T-helper 9 cell (primary cell): ENCODE data around the gene EHF.
A peak's percentile ranks its signal among the peaks of the same experiment; 100 is the strongest.

Experiments used
- DNase-seq: peaks from one replicate; pipeline ENCODE4 v3.0.0-alpha.2; 2020

Gene EHF

DNA sequence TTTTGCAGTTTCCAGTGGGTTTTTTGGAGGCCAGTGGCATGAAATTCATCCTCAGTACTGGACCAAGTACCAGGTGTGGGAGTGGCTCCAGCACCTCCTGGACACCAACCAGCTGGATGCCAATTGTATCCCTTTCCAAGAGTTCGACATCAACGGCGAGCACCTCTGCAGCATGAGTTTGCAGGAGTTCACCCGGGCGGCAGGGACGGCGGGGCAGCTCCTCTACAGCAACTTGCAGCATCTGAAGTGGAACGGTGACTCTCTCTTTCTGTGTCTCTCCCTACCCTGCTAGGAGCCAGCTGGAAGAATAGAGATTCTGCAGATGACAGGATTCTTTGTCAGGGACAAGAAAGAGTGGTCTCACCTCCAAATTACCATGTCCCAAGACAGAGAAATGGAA is 25.5 kb downstream of the EHF start:
- DNase-seq = no peak

DNA sequence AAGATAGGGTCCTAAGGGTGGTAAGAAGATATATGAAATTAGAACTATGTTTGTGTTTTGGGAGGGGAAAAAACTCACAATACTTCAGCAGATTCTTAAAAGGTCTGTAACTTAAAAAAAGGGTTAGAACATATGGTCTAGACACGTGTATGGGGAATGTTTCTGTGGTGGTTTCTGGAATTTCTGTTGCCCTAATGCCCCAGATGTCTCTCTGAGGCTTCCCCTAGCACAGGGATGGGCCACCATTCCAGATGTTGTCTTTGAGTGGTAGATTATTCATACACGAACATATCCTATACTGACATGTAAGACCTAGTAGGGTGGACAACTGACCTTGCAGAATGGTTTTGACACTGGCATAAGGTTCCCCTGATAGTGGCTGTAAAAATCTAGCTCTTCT is 26.2 kb downstream of the EHF start:
- no peak for DNase-seq

DNA sequence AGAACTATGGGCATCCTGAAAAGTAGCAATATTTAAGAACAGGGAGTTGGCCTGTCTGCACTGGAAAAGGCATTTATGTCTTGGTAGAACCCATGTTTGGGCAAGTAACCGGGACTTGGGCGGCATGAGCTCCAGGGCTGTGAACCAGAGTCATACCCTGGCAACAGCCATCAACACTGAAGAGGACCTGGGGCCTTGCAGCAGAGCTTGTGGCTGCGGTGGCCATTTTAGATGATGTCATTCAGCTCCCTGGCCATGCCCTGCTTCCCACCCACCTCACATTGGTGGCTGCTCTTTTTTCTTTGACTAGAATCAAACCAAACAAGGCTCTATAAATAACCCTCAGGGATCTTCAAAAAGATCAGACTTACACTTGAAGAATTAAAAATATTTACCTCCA is 26.6 kb downstream of the EHF start:
- DNase-seq = no peak

DNA sequence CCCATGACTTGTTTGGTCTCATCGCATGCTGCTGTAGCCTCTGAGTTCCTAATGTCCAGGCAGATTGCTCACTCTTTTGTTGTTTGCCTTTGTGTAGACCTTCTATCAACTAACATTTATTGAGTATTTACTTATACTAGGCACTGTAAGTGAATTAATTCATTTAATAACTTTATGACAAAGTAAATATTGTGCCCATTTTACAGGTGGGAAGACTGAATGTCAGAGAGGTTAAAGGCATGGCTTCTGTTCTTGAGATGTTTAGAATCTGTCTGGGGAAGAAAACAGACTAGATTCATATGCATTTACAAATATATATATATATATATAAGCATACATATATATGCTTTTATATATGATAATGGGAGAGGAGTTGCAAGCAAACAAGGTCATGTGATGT is 27.1 kb downstream of the EHF start:
- no peak for DNase-seq

DNA sequence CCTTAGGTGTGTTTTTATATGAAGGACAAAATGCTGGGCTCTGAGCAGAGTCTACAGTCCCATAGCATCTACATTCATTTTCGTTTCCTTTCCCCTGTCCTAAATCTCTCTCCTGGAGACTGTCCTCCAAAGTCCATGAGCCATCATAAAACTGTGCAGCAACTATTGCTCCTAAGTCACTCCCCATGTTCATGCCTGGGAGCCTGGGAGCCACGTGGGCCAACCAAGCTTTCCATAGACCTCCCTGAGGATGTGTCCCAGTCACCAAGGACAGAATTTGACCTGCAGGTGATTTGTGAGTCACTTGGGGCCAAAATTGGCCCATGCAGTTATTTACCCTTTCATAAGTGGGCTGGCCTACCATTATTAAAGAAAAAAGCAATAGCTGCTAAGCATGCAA is 28.7 kb downstream of the EHF start:
- no peak for DNase-seq

DNA sequence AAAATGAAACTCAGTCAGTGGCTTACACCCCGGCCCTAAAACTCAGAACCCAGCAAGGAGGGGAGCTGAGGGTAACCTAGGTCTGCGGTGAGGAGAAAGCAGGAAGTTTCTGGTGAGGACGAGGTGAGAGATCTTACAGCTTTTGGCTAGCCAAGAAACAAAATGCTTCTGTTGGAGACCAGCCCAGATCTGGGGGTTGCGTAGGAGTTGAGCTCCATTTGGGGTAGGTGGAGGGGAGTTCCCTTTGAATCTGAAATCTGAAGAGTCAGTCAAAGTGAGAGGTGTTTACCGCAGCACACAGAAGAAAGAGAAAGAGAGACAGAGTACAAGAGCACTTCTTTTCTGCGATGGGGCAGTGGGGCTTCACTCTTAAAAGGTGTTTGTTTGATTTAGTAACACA is 29.6 kb downstream of the EHF start:
- DNase-seq = peak; percentile 41

DNA sequence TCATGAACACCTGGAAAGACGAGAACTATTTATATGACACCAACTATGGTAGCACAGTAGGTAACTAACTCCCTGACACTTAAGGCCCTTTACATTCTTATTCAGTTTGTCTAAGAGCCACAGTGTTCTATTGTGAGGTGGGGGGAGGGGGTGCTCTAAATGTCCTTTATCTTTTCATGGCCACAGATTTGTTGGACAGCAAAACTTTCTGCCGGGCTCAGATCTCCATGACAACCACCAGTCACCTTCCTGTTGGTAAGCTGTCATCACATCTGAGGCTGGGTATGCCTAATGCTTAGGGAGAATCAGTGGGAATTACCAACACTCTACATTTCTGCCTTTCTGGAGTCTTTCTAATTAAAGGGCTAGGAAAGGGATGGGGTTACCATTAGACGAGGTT is 30.7 kb downstream of the EHF start:
- no peak for DNase-seq

DNA sequence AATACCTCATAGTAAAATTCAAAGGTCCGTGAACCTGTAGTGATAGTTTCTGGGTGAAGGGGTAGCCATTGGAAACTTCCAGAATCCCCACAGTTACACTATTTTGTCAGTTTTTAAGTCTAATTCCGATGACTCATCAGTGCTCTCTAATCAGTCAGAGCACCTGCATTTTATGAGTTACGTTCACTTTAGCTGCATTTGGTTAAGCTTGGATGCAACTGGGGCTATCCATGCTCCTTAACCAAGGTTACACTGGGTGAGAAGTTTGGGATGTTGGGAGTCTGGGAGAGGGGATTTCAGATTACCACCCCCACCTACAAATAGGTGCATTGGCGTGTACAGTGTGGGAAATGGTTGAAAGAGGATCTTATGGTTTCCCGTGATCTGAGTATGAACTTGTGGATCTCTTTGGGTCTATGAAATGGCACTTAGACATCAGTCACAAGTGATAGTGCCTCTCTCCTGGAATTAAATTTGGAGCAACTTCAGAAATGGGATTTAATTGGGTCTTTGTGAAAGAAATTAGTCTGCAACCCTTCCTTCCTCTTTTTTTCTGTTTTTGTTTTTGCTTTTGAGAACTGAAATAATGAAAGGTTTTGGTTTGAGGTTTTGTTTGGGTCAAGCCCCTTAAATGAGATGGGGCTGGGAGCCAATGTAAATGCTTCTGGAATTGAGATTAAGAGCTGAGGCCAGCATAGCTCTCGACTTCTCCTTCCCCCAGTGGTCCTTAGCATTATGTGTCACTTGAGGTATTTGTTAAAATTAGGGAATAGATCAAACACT is 31.5 kb downstream of the EHF start:
- DNase-seq = no peak

DNA sequence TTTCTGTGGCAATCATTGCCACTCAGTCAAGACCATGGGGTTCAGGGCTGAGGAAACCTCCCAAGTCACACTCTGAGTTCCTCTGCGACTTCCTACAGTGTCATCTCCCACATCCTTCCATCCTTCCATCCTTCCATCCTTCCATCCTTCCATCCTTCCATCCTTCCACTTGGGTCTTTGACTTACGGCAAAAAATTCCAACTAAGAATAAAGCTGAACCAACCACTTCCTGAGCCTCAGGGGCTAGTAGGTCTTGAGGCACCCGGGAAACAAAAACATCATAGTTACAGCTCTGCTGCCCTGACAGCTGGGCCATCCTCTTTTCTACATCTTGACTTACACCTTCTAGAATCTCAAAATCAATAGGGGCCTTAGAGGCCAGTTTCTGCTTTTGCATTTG is 32.1 kb downstream of the EHF start:
- no peak for DNase-seq

DNA sequence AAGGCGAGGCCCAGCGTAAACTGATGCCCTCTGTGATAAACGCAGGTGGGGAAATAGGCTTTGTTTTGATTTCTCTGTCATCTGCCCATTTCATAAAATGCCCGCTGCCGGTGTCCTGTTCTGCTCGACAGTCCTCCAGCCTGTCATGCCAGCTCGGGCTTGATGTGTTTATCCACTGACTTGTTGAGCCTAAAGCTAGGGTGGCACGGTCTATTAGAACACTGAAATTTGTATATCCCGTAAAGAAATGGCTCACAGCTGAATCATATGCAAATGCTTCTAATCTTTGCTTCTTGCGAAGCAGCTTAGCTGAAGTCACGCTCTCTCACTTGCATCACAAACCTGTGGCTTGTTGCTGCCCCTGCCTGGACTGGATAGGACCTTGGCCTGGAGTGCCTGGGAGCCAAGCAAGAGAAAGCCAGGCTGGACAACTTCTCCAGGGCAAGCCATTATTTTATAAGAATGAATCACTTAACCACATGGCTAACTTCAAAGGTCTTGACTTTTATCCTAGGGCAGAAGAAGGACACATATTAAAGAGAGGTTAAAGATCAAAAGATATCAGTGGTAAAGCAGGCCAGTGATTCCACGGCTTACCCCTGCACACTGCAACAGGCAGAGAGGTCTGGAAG is 33.1 kb downstream of the EHF start:
- DNase-seq = no peak

DNA sequence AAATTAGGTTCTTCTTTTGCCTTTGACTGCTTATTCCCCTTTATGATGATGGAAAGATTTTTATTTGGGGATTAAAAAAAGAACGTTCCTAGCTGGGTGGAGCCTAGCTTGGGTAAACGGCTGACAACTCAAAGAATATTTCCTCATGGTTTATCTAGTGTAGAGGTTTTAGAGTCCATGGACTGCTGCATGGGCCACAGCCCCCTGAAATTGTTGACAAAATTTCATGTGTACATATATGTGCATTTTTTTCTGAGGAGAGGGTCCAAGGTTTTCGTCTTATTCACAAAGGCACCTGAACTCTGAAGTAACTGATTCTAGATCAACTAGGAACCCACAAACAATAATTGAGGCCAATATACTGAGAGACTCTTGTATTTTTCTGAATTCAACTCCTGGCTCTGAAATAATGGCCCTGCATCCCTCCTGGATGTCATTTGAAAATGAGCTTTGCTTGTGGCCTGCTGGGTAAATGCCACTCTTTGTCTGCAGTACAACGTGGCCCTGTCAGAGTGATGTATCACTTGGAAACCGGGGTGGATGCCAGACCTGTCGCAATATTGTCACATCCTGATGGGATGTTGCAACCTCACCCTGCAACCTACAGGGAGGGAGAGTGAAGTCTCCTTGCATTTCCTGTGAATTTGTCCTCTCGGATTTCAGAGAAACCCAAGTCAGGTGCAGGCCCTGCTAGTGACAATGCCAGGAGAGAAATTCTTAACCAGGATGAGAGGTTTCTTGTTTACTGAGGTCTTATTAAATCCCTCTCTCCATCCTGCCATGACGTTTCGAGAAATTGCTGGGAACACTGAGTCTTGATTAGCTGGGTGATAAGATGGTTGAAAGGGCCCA is 33.8 kb downstream of the EHF start:
- no peak for DNase-seq

DNA sequence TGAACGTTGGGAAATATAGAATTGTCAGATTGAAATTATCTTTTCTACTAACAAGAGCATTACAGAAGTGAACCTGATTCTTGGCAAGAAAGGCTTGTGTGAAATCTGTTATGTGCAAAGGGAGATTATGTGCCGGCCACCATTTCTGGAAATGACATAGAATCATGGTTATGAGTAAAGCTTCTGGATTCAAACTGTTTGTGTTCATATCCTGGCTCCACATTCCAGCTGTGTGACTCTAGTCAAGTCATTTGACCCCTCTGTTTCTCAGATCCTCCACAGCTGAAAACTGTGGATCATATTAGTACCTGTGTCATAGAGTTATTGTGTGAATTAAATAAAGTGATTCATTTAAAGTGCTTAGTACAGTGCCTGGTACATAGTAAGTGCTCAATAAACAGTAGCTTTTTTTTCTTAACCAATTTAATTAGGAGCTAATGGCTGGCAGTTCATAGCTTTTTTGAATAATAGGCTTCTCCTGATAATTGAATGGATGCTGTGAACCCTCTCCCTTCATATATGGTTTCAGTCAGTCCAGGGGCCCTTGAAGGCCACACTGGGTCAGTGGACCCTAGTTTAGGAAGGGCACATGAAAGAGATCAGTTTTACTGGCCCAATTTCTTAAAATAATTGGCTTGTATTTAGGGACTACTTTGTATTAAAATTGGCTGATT is 34.6 kb downstream of the EHF start:
- no peak for DNase-seq

DNA sequence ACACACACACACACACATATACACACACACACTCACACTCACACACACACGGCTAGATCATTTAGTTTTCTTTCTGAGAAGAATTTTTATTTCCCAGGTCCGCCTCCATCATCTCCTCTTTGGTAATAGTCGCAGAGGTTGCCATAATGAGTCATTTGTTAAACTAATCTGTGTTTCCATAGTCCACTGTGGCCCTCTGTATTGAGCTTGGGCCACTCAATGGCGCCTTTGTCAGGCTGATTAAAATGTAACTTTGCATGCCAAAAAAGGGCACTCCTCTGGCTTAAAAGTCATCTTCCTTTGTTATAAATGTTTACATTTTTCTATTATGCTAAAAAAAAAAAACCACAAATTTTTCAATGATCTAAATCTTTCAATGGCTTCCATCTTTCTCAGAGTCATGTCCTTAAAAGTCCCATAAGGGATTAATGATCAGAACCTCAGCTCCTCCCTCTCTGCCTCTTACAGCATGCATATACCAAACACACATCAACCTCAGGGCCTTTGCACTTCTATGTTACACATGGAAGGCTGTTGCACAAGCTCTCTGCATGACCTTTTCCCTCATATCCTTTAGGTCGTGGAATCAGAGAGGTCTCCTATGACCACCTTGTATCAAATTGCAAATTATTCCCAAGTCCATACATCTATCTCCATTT is 35.3 kb downstream of the EHF start:
- DNase-seq = no peak

DNA sequence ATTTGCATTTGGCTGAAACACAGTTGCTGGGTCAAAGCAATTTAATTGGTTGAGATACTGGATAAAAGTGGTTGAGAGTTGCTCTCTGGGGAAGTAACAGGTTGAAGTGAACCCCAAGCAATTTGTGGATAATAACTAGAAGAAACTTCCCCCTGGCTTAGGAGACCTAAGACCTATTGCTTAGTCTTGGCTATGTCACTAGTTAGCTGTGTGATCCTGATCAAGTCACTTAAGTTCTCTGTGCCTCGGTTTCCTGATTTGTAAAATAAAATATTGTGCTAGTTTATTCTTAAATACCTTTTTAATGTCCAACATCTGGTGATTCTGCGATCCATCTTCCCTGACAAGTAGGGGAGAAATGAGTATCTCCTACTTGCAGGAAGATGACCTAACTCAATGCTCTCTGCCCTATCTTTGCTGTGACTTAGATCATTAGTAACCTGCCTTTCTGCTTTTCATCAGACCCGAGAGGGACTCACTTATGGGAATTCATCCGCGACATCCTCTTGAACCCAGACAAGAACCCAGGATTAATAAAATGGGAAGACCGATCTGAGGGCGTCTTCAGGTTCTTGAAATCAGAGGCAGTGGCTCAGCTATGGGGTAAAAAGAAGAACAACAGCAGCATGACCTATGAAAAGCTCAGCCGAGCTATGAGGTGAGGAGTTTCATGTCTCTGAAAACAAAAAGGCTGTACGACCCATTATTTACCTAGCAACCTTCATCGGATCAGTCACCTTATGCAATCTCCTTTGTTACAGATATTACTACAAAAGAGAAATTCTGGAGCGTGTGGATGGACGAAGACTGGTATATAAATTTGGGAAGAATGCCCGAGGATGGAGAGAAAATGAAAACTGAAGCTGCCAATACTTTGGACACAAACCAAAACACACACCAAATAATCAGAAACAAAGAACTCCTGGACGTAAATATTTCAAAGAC is 37.5 kb downstream of the EHF start:
- DNase-seq = no peak

DNA sequence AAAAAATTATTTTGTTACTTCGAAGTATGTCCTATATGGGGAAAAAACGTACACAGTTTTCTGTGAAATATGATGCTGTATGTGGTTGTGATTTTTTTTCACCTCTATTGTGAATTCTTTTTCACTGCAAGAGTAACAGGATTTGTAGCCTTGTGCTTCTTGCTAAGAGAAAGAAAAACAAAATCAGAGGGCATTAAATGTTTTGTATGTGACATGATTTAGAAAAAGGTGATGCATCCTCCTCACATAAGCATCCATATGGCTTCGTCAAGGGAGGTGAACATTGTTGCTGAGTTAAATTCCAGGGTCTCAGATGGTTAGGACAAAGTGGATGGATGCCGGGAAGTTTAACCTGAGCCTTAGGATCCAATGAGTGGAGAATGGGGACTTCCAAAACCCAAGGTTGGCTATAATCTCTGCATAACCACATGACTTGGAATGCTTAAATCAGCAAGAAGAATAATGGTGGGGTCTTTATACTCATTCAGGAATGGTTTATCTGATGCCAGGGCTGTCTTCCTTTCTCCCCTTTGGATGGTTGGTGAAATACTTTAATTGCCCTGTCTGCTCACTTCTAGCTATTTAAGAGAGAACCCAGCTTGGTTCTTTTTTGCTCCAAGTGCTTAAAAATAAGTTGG is 38.3 kb downstream of the EHF start:
- DNase-seq = no peak

DNA sequence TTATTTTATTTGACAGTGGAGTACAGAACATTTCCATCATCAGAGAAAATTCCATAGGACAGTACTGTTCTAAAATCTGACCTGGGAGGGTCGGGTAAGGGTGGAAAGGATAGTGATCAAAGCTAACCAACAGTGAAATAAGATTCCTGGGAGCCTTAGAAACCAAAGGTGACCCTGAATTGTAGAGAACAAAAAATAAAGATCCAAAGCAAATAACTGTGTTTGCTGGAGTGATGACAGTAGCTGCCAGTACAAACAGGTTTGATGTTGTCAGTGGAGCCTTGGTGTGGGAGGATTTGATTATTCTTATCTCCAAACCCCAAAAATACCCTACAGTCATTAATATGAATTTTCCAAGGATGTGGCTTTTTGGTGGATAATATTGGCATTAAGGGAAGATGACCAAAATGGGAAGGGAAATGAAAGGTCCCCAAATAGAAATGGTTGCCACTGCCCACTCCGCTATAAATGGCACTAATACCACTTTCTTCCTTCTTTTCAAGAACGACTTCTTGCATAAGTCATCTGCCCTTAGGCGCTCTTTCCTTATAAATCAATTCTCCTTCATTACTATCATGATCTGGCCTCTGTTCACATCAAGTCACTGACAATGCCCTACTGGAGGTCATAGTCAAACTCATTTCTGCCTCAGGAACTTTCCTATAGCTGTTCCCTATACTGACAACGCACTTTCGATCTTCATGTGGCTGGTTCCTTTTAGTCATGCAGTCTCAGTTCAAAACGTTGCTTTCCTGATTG is 44.4 kb downstream of the EHF start:
- DNase-seq = no peak

DNA sequence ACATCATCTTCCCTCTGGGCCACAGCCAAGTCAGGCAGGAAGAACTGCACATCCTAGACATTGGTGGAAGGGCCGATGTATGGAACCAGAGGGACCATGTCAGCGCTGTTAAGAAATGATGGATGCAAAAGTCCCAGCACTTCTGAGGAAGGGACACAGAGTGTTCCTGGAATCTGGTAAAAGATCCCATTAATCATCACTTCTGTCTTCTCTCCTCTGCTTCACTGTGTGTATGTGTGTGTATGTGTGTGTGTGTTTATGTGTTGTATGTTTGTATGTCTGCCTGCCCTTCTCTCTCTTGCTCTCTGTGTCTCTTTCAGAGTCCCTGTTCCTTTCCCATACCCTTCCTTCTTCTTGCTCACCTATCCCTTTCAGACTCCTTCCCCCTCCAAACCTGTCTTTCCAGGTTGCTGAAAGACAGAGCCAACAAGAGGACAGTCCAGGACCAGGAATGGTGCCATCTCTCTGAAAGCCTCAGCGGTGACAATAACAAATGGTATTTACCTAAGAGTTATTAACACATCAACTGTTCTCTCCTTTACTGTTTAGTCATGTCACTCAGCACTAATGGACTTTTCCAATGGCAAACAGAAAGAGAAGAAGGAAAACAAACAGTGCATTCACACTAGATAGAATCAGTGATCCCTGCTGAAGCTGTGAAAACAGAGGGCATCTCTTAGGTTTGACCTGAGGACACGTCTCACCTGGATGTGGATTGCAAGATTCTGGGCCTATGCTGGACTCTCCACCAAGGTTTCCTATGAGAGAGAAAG is 47.1 kb downstream of the EHF start:
- no peak for DNase-seq

DNA sequence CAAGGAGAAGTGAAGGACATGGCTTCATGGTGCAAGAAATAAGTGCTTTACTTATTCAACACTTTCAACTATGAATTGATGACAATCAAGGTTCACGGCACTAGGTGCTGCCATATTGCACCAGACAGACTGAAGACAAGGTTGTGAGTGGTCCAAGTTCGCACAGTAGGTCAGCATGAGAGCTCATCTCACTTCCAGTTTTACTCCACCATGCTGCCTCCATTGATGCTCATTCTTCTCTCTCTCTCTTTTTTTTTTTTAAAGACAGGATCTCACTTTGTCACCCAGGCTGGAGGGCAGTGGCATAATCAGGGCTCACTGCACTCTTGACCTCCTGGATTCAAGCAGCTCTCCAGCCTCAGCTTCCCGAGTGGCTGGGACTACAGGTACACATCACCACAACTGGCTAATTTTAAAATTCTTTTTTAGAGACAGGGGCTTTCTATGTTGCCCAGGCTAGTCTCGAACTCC is 47.7 kb downstream of the EHF start:
- no peak for DNase-seq

DNA sequence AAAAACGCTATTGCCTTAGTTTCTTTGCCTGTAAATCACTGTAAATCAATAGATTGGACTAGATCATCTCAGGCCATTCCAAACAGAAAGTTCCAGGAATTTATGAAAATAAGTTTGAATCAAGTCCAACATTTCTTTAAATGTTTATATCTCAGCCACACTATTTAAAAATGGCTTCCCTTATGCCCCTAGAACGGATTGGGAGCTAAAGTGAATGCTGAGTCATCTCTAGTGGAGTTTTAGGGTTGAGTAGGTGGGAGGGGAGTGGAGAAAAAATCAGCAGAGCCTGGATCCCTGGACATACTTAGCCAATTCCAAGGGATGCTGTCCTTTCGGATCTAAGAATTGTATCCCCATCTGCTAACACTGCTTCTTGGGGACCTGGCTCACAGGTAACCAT is 48.6 kb downstream of the EHF start:
- no peak for DNase-seq
